HPDE6-E6E7 (cell line): Measurements from ENCODE around the gene VEGFA.

ENCODE experiments used
- DNase-seq: peaks from one replicate; pipeline ENCODE4 v3.0.0; 2011; ENCODE audit warnings: missing footprints; ENCODE audit errors: extremely low spot score

VEGFA gene

GRCh38 chr6:43785220-43785752, 15.3 kb downstream of the VEGFA start:
- DNase-seq: no peak

GRCh38 chr6:43785904-43786303, 15.9 kb downstream of the VEGFA start:
- DNase-seq: no peak

- no peak for DNase-seq
Observed at GRCh38 chr6:43786664-43787329, 16.8 kb downstream of the VEGFA start.

GRCh38 chr6:43788301-43788700, 18.3 kb downstream of the VEGFA start:
- no peak for DNase-seq

- DNase-seq: no peak
Observed at GRCh38 chr6:43789447-43789846, 19.4 kb downstream of the VEGFA start.

- DNase-seq: no peak
Observed at GRCh38 chr6:43790031-43790430, 20.0 kb downstream of the VEGFA start.

- DNase-seq: no peak
Observed at GRCh38 chr6:43791745-43792422, 21.9 kb downstream of the VEGFA start.

- DNase-seq: no peak
Observed at GRCh38 chr6:43793154-43793874, 23.3 kb downstream of the VEGFA start.

- DNase-seq: no peak
Observed at GRCh38 chr6:43793875-43794242, 23.8 kb downstream of the VEGFA start.

- no peak for DNase-seq
Observed at GRCh38 chr6:43795421-43795820, 25.4 kb downstream of the VEGFA start.

- DNase-seq: no peak
Observed at GRCh38 chr6:43796168-43796567, 26.2 kb downstream of the VEGFA start.

GRCh38 chr6:43796903-43797890, 27.2 kb downstream of the VEGFA start:
- DNase-seq: no peak

GRCh38 chr6:43797919-43798318, 27.9 kb downstream of the VEGFA start:
- DNase-seq: no peak

GRCh38 chr6:43798688-43799444, 28.9 kb downstream of the VEGFA start:
- peak; percentile 77 for DNase-seq

GRCh38 chr6:43799551-43800297, 29.7 kb downstream of the VEGFA start:
- no peak for DNase-seq

GRCh38 chr6:43800298-43800623, 30.2 kb downstream of the VEGFA start:
- no peak for DNase-seq

- no peak for DNase-seq
Observed at GRCh38 chr6:43800746-43801494, 30.9 kb downstream of the VEGFA start.

GRCh38 chr6:43801495-43802181, 31.6 kb downstream of the VEGFA start:
- DNase-seq: no peak
